ENCODE results near the gene CALHM6. TPM values are rescaled to one million over a fixed set of nuclear protein-coding genes. Genes with fewer than 3 reads are reported as not detected.

Gene CALHM6
- total RNA-seq, 2 donors from 2014 or later, result 1.3 to 2.3 TPM

GRCh38 chr6:116456927-116457326, 4.2 kb upstream of the CALHM6 start:
- no peak for ATAC-seq

GRCh38 chr6:116458264-116458663, 2.9 kb upstream of the CALHM6 start:
- Histone ChIP-seq H3K9me3 (no peaks in the 10 kb centered on the region), H3K27ac (no peak overlapping the region), H3K4me1 (peaks cover 15% of the 10 kb centered on the region), H3K27me3 (peaks cover 0 to 9% of the 10 kb centered on the region in 2 donors), H3K36me3 (replicated peaks in 1 of 2; ENCODE audit: insufficient read depth in 1 of 2, low read depth in 2 of 2) (no peaks in the 10 kb centered on the region), H3K4me3 (no peak overlapping the region)
- 79 to 87% methylated on average over 4 to 9 of the region's 9 CpGs for WGBS, 2 donors
- intact Hi-C loops (cut with DNase I), result no loop called here
- TF ChIP-seq CTCF (IDR thresholded peaks at IDR 0.05), result no peak
- TF ChIP-seq POLR2A (IDR thresholded peaks at IDR 0.05), result no peak
- ATAC-seq (no peak), DNase-seq (no peak)

More at GRCh38 chr6:116456927-116457326, 4.2 kb upstream of the CALHM6 start:
- WGBS, 2 donors, result 53 to 70% methylated on average over 2 of the region's 2 CpGs
- intact Hi-C loops (cut with DNase I), result no loop called here
- H3K4me3 ChIP-seq, result no peak overlapping the region
- H3K9me3 ChIP-seq, result no peaks in the 10 kb centered on the region
- no peaks in the 10 kb centered on the region for H3K27me3 ChIP-seq
- no peak for TF ChIP-seq POLR2A (IDR thresholded peaks at IDR 0.05)
- TF ChIP-seq CTCF (IDR thresholded peaks at IDR 0.05), result no peak
- DNase-seq, result no peak
- H3K4me1 ChIP-seq, result peaks cover 7% of the 10 kb centered on the region
- no peaks in the 10 kb centered on the region for H3K36me3 ChIP-seq (replicated peaks in 1 of 2; ENCODE audit: insufficient read depth in 1 of 2, low read depth in 2 of 2)
- H3K27ac ChIP-seq, result no peak overlapping the region

GRCh38 chr6:116459927-116460326, 1.2 kb upstream of the CALHM6 start:
- H3K36me3 ChIP-seq (replicated peaks in 1 of 2; ENCODE audit: insufficient read depth in 1 of 2, low read depth in 2 of 2), result no peaks in the 10 kb centered on the region
- peaks cover 15% of the 10 kb centered on the region for H3K4me1 ChIP-seq
- intact Hi-C loops (cut with DNase I), result no loop called here
- ATAC-seq (no peak), DNase-seq (no peak)
- H3K9me3 ChIP-seq, result no peaks in the 10 kb centered on the region
- H3K27me3 ChIP-seq, result peaks cover 0 to 9% of the 10 kb centered on the region in 2 donors
- TF ChIP-seq POLR2A (IDR thresholded peaks at IDR 0.05) (no peak), CTCF (IDR thresholded peaks at IDR 0.05) (no peak)
- no peak overlapping the region for H3K27ac ChIP-seq
- 83 to 84% methylated on average over 4 of the region's 4 CpGs for WGBS, 2 donors
- H3K4me3 ChIP-seq, result no peak overlapping the region

GRCh38 chr6:116461932-116462885, 1.0 kb downstream of the CALHM6 start:
- intact Hi-C loops (cut with DNase I), result no loop called here
- TF ChIP-seq POLR2A (IDR thresholded peaks at IDR 0.05), result no peak
- TF ChIP-seq CTCF (IDR thresholded peaks at IDR 0.05), result no peak
- H3K4me3 ChIP-seq, result peak overlapping the region in 1 of 2 donors; percentile 17
- no peaks in the 10 kb centered on the region for H3K9me3 ChIP-seq
- H3K27ac ChIP-seq, result peak overlapping the region in 2 of 4 donors; percentile 8 to 24
- DNase-seq (peak; percentile 20 to 48 (median 26)), ATAC-seq (peak; percentile 68)
- 10 to 44% methylated on average over 21 to 79 of the region's 84 CpGs for WGBS, 2 donors
- no peaks in the 10 kb centered on the region for H3K36me3 ChIP-seq (replicated peaks in 1 of 2; ENCODE audit: insufficient read depth in 1 of 2, low read depth in 2 of 2)
- peaks cover 15% of the 10 kb centered on the region for H3K4me1 ChIP-seq
- peaks cover 0 to 9% of the 10 kb centered on the region in 2 donors for H3K27me3 ChIP-seq

Data from body of pancreas (tissue), 4 donors.